Measurements from ENCODE around the gene CXADR.
"Not testable (repeated sequence)": the region's sequence is repeated elsewhere in the genome, so short reads cannot be mapped to it uniquely, and the experiment has no call there.

CXADR gene

DNA sequence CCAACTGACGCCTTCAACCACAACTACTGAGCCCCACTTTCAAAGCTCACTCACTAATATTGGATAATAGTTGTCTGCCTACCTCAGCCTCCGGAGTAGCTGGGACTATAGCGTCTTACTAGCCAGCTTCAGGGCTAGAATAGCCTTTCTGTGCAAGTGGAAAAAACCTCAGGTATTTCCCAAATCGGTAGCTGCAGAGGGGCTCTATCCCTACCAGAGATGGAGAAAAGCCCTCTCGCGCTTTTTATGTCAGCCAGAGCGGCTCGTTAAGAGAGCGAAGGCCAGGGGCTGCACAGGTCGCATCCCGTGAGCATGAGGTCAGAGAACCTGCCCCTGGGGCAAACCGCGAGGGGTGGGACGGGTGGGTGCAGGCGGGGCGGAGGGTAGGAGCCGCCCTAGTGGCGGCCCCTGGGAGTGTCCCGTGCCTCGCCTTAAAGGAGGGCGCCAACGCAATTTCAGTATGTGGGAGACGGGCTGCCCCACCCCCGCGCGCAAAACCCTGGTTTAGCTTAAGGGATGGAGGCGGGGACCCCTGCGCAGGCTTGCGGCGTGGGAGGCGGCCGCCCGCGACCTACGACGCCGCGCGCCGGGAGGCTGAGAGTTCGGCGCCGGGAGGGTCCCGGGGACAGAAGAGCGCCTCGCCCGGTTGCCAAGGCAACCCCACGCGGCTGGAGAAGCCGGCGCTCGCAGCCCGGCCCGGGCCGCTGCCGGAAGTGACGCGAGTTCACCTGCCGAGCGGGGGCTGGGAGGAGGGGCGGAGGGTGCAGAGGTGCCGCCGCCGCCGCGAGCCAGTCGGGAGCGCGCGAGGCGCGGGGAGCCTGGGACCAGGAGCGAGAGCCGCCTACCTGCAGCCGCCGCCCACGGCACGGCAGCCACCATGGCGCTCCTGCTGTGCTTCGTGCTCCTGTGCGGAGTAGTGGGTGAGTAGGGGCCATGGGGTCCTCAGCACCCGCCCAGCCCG is at the start of gene CXADR:
Gene CXADR (plus strand): TSS at position 791 of the 961 bp plus-strand sequence. CDS start 87 bp downstream, at position 878.
- DNase-seq (ENCODE audit: low read depth), result peak; percentile 39

DNA sequence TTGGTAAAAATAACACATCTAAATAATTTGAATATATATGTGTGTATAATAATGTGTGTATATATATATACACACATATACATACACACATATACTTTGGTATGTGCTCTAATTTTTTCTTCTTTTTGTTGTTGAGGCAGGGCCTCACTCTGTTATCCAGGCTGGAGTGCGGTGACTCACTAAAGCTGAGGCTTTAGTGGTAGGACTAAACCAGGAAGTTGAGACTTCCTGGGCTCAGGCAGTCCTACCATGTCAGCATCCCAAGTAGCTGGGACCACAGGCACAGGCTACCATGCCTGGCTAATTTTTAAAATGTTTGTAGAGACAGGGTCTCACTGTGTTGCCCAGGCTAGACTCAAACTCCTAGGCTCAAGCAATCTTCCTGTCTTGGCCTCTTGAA is 46.7 kb upstream of the CXADR start:
- peak; percentile 83 for DNase-seq (ENCODE audit: low read depth)

DNA sequence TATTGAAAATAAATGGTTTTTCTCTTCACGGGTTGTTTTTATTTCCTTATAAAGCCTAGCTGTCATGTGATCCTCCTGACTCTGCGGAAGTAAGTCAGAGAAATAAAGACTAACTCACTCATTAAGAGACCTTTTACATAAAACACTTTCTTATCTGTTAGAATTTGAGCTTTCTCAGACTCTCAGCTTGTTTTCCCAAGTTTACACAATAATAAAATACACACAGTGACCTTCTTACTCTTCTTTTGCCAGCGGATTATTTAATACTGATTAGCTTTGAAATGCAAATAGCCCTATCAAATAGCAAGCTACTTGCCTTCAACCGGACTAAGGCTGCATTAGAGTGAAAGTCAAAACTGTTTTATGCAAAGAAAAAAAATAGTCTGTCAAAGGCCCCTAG is 45.5 kb upstream of the CXADR start:
- DNase-seq (ENCODE audit: low read depth), result peak; percentile 62

DNA sequence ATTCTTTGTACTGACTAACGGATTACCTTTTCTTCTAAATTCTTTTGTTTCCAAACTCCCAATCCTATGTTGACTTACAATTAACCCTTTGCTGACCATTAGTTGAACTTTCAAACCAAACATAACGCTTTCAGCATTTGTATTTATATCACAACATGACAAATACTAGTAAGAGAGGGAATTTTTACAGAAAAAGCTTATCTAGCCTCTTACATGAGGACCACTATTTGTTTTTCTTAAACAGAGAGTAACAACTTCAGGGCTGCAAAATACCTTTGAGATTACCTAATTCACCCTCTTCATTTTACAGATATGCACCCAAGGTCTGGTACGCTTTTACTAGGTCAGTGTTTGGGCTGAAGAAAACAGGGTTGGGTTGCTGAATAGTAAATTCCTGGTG is 45.0 kb upstream of the CXADR start:
- DNase-seq (ENCODE audit: low read depth), result peak; percentile 48

DNA sequence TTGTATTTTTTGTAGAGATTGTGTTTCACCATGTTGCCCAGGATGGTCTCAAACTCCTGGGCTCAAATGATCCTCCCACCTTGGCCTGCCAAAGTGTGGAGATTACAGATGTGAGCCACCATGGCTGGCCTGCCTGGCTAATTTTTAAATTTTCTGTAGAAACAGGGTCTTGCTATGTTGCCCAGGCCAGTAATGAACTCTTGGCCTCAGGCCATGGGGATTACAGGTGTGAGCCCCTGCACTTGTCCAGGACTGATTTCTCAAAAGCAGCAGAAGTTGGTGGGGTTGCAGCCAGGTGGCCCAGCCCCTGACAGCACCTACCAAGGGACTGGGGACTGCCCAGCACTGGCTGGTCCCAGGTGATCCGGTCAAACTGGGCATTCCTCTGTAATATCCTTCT is 44.1 kb upstream of the CXADR start:
- DNase-seq (ENCODE audit: low read depth), result no peak

DNA sequence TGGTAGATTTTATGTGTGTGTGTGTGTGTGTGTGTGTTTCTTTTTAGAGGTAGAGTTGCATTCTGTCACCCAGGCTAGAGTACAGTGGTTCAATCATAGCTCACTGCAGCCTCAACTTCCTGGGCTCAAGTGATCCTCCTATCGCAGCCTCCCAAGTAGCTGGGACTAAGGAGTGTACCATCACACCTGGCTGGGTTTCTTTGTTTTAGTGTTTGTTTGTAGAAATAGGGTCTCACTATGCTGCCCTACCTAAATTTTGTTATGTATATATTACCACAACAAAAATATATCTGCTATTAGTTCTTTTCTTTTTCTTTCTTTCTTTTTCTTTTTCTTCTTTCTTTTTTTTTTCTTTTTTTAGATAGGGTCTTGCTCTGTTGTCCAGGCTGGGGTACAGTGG is 43.1 kb upstream of the CXADR start:
- no peak for DNase-seq (ENCODE audit: low read depth)

DNA sequence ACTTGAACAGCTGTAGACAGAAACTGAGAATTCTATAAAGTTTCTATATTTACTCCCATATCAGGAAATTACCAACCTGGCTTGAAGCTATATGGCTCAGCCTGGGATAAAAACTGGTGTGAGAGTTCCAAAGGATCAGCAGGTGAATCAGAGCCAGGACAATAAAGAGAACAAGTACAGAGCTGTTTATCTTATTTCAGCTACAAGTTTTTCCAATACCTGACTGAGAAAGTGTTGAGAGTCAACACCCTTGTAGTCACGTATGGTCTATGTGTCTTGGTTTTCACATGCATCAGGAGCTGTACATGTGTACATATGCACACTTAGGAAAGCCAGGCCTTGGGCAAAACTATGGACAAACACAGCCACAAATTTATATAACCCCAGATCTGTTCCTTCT is 40.7 kb upstream of the CXADR start:
- DNase-seq (ENCODE audit: low read depth), result no peak

DNA sequence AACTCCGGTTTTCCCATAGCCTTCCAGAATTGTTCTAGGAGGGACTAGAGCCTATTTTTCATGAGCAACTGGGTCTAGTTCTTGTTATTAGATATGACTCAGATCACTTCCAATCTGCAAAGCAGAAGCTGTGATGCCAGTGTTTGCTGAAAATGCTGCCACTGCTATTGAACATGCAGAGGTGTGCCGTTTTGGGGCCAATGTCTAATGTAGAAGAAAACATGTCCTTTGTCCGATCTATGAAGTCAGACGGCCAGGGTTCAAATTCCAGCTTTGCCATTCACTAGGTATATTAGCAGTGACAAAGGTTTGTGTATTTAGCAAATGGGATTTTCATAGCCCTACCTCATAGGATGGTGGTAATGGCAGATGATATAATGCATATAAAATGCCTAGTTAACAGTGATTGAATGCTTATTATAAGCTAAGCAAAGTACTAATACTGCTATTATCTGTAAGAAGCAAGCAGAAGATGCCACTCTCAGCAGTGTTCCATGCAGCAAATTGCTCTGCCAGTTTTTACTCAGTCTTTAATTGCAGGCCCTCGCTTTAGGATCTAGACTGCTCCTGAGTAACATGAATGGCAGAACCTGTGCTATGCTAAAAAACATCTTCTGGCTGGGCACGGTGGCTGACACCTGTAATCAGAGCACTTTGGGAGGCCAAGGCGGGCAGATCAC is 40.1 kb upstream of the CXADR start:
- no peak for DNase-seq (ENCODE audit: low read depth)

DNA sequence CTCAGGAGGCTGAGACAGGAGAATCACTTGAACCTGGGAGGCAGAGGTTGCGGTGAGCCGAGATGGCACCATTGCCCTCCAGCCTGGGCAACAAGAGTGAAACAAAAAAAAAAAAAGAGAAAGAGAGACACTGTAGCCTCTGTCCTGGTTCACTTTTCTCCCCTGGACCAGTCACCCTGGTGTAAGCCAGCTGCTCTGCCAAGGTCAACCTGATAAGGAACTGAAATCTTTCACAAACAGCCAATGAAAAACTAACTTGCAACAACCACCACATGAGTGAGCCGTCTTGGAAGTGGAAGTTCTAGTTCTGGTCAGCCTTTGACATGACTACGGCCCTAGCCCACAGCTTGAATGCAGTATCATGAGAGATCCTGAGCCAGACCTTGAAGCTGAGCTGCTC is 36.8 kb upstream of the CXADR start:
- no peak for DNase-seq (ENCODE audit: low read depth)

DNA sequence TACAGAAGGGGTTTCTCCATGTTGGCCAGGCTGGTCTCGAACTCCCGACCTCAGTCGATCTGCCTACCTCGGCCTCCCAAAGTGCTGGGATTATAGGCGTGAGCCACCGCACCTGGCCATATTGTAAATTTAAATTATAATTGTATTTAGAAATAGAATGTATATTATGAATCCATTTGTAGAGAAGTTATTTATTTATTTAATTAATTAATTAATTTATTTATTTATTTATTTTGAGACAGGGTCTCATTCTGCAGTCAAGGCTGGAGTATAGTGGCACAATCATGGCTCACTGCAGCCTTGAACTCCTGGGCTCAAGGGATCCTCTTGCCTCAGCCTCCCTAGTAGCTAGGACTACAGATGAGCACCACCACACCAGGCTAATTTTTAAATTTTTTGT is 34.7 kb upstream of the CXADR start:
- not testable (repeated sequence) for DNase-seq (ENCODE audit: low read depth)

DNA sequence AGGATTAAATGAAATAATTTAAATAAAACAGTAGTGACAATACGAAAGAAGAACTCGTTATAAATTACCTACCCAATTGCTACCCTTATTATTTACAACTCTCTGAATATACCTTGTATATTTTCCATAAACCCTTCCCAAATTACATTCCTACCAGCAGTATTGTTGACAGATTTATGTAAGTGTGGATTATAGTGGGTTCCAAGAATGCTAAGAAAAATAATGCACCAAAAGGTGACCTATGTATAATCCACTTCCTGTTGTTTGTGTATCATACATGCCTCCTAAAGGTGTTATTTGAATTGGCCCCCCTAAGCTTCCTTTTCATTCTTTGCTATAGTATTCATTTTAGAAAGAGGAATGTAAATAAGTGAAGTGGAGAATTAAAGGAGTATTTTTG is 33.2 kb upstream of the CXADR start:
- no peak for DNase-seq (ENCODE audit: low read depth)

DNA sequence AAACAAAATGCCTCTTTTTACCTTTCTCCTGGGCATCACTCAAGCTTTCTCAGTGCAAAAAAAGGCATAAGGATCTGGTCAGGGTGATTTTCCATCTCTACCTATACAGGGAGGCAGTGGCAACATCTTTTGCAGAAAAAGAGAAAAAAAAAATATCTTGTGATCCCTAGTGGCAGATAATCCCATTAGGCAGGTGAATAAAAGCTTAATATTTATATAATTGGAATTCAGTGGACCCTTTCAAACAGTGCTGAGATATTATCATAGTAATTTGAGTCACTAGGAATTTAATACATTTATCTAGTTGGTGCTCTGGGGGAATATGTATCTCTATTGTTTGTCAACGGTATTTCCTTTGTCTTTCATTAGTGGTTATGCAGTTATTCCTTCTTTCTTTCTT is 29.9 kb upstream of the CXADR start:
- no peak for DNase-seq (ENCODE audit: low read depth)

DNA sequence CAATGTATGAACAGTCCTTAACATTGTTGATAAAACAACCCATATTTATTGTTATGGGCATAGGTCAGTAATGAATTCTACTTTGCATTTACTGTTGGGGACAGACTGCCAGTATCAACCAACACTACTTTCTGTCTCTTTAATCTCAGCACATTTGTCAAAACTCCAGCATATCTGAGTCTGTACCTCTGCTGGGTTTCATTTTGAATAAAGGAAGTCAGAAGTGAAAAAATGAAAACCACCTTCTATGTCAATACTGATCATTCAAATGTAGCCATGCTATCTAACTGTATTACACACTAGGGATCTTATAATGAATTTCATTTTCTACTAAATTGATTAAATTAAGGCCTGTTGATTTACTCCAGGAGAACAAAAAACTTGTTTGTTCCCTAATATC is 24.2 kb upstream of the CXADR start:
- DNase-seq (ENCODE audit: low read depth), result no peak

DNA sequence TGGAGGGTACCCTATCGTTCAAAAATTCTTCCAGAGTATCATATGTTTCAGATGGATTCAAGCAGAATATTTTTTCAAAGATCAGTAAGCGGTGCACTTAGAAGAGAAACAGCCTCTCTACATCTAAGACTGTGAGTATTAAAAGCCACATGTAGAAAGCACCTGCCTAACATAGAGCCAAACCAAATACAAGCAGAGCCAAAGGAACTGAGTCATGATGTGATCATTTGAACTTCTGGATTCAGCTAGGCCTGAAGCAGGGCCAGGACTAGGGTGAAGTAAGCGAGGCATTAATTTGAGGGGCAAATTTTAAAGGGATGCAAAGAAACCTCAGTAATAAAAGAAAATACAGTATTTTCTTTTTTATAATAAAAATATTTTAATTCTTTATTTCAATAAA is 23.3 kb upstream of the CXADR start:
- DNase-seq (ENCODE audit: low read depth), result peak; percentile 66

DNA sequence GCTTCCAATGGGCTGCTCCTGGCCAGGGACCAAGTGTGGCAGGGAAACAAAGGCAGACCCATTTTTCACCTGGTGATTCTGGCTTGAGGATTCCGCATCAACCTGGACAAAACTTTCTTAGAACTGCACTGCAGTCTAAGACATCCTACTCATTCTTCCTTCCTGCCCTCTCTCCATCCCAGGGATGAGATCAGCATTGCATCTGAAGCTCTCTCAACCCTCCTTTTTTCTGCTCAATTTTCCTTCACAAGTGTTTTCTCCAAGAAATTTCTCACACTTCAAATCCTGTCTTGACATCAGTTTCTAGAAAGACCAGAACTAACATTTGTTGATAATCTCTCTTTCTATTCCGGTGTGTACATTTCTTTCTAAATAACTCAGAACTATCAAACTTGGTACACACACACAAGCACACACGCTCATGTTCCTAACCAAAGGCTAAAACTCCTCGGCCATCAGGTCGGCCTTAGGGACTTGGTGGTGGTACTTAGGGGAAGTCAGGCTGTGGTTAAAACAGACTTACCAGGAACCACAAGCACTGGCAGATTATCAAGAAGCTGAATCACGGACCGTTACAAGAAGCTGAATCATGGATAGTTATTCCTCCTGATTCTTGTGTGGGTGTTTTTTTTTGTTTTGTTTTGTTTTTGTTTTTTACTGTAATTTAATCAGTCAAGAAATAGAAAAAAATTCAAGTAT is 21.0 kb upstream of the CXADR start:
- DNase-seq (ENCODE audit: low read depth), result peak; percentile 100

DNA sequence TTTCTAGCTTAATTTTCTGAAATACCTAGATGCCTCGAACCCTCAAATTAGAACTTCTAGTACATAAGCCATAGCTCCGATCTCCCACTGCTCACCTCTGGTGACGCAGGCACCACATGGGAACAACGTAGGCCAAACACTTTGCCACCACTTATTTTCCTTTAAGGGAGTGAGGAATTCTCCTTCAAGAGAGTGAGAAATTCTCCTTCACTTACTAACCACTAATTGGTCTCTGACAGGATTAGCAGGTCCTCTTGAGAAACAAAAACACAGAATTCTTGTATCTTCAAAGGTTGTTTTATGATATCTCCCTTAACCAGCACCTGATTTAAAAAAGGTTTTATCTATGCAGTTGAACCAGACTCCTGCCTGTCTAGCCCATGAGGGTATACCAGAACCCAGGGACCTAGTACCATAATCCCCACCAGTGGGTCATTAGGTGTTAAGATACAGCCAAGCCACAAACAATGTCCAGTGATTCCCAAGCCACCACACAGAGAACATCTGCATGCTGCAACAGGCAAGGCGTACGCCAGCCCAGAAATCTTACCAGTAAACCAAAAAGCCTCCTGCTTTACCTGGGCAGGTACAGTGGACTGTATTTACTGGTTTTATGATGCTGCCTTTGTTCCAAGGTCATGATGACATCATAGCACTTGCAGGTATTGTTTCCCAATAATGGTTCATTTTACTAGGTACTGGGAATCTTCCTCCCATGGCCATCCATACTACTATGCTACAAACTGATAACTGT is 20.3 kb upstream of the CXADR start:
- DNase-seq (ENCODE audit: low read depth), result peak; percentile 34

DNA sequence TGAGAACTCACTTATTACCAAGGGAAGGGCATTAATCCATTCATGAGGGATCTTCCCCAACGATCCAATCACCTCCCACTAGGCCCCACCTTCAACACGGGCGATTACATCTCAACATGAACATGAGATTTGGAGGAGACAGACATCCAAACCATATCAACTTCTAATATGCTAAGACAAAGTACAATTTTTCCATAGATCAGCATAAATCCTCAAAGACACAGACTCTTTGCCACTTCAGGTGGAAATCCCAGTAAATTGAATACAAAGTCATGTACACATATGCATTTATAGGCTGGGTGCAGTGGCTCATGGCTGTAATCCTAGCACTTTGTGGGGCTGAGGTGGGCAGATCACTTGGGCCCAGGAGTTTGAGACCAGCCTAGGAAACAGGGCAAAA is 18.8 kb upstream of the CXADR start:
- DNase-seq (ENCODE audit: low read depth), result no peak

DNA sequence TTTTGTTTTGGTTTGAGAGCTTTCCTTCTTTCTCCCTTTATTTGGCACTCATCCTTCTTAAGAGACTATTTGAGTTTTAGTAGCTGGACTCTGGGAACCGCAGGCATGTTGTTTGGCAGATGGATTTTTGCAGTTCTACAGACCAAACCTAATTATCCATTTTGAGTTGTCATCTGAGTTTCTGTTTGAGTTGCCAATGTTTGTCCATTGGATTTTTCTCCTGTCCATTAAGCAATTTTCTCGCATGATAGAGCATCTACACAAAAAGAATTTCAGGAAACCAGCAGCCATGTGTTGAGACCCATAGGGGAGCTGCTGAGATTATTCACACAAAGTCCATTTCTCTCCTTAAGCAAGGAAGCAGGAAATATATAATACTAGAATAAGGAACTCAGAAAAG is 17.2 kb upstream of the CXADR start:
- DNase-seq (ENCODE audit: low read depth), result peak; percentile 30

DNA sequence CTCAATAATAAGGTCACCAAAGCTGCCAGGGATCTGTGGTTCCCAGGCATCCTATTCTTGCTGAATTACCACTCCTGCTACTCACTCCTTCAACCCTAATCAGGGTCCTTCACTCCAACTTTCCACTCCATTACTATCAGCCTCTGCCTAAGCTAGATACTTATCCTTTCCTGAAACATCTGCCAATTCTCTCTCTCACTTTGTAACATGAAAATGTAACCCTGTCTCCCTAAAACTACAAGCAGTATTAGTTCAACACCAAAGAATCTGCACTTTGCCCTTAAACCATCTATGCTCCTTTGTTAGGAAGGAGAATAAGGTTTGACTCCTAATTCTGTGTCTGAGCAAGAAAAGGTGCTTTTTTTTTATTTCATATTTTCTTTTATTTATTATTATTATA is 15.5 kb upstream of the CXADR start:
- DNase-seq (ENCODE audit: low read depth), result no peak

DNA sequence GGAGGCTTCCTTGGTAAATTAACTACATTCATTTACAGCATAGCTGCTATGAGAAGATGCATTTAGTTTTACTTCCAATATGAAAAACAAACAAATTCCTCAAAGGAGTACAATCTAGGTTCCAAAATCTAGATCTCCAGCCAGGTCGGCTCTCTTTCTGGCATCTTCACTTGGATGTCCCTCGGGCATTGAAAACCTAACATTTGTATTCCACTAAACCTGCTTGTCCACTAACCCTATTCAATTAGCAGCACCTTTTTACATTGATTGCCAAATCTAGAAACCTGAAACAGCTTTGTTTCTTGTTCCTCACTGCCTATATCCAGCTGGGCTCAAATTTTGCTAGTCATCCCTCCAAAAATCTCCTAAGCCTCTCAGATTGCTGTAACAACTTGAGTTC is 14.3 kb upstream of the CXADR start:
- DNase-seq (ENCODE audit: low read depth), result no peak

DNA sequence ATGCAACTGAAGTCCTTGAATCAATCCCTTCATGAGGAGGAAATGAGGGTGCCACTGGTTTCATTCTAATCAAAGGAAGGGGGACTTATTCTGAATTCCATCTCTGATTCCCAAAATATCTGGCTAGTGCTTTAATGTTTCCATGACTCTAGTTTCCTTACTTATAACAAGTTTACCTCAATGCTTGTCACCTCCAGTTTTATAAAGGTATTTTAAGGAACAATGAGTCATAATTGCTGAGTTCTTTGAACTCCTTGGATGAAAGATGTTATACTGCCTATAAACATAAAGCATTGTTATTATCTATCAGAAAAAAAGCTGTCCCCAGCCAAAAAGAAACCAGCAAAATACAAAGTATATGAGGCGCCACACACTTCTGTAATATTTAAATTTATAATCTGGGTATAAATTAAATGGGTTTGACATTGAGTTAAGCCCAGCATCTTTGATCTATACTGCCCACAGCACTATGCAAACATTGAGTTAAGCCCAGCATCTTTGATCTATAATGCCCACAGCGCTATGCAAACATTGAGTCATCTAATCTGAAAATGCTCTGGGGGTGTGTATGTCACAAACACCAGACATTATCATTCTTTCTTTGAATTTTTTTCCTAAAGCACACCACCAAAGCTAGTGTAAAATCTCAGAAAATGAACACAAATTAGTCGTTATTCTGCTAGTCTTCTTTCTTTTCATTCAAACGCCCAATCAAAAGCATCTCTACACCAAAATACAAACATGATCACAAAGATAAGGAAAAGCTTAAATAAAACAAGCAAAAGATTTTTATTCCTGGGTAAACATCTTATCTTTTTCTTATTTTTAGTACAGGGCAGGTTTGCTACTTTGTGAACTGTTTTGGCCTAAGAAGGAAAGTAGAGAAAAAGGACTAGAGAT is 11.5 kb upstream of the CXADR start:
- no peak for DNase-seq (ENCODE audit: low read depth)
